K562 (cell line): ENCODE results near the gene MACF1. TPM values are rescaled to one million over a fixed set of nuclear protein-coding genes. Genes with fewer than 3 reads are reported as not detected.

Experiments used
- ATAC-seq: fragments of 200-7000 bp; cut with Tn5 transposase; 3 replicates; pipeline ENCODE4 v1.9.1; 2020; ENCODE audit warnings: moderate library complexity
- BruUV-seq: library from RNA; stranded (reverse); fragments of 400-500 nt; replicated peaks from 2 replicates; lab custom pipeline; 2021; lab: Mats Ljungman, UMichigan
- CTCF ChIA-PET: fragments of 300-600 bp; formaldehyde crosslinking; extraction: SDS; loops from one replicate; lab custom pipeline; 2021; ENCODE audit warnings: low intra/inter-chr PET ratio; lab: Yijun Ruan, JAX
- POLR2A ChIA-PET: fragments of 300-600, 350-650 bp; sonication (Branson Sonifier 250); formaldehyde crosslinking; extraction: SDS; loops from one replicate; lab custom pipeline; 2021; ENCODE audit warnings: antibody characterized with exemption, inconsistent platforms; lab: Yijun Ruan, JAX
- DNase-seq, 4 experiments: peaks; one replicate each; pipeline versions ENCODE4 v3.0.0 to v3.0.0-alpha.2; 2011 to 2018; ENCODE audit warnings: low spot score in 3 of 4, mixed read lengths in 3 of 4; ENCODE audit errors: extremely low read depth in 1 of 4
- FAIRE-seq: peaks from 2 replicates; lab custom pipeline; 2011; peaks lifted over from hg19 to GRCh38; lab: Jason Lieb, UNC
- H2AFZ ChIP-seq: 2 replicates; pipeline ENCODE4 v1.6.0; 2011; ENCODE audit warnings: low read depth, low read length, control low read depth, inconsistent platforms
- H3K27ac ChIP-seq: fragments of 200-600 bp; 3 replicates; pipeline ENCODE4 v1.8.0; 2011; ENCODE audit warnings: low read depth, mild to moderate bottlenecking, control low read depth, inconsistent platforms, low read length, moderate library complexity, mixed read lengths; ENCODE audit errors: extremely low read depth
- H3K27me3 ChIP-seq, 2 experiments: fragments of 300-600 bp in 1 of 2; 2 replicates in 1 of 2; 3 replicates in 1 of 2; pipeline versions ENCODE4 v1.6.0 to v1.8.0; 2011; ENCODE audit warnings: inconsistent platforms in 2 of 2, low read length in 2 of 2, mild to moderate bottlenecking in 1 of 2, mixed read lengths in 1 of 2, moderate library complexity in 1 of 2; ENCODE audit not compliant: control insufficient read depth in 2 of 2, insufficient read depth in 2 of 2
- H3K36me3 ChIP-seq: fragments of 300-600 bp; 3 replicates; pipeline ENCODE4 v1.8.0; 2011; ENCODE audit warnings: mild to moderate bottlenecking, low read length, inconsistent platforms; ENCODE audit not compliant: control insufficient read depth, insufficient read depth
- H3K4me1 ChIP-seq, 2 experiments: fragments of 200-600 bp in 1 of 2; replicated peaks in 1 of 2; 2 replicates in 1 of 2; 3 replicates in 1 of 2; pipeline versions ENCODE4 v1.5.1 to v1.8.0; 2011; ENCODE audit warnings: inconsistent platforms in 2 of 2, low read length in 2 of 2, mild to moderate bottlenecking in 1 of 2, mixed read lengths in 1 of 2, moderate library complexity in 1 of 2; ENCODE audit not compliant: control insufficient read depth in 2 of 2, insufficient read depth in 2 of 2
- H3K4me2 ChIP-seq: 2 replicates; pipeline ENCODE4 v1.6.1; 2011; ENCODE audit warnings: low read length, control low read depth, inconsistent platforms, mixed read lengths; ENCODE audit not compliant: insufficient read depth
- H3K4me3 ChIP-seq: fragments of 200-600 bp; sonication (generic), shearing (Covaris generic); 2 replicates; pipeline ENCODE4 v1.5.1; 2016; ENCODE audit warnings: control low read depth, inconsistent platforms
- H3K79me2 ChIP-seq: fragments of 200-600 bp; 3 replicates; pipeline ENCODE4 v1.8.0; 2011; ENCODE audit warnings: low read length, inconsistent platforms; ENCODE audit not compliant: control insufficient read depth, insufficient read depth
- H3K9ac ChIP-seq, 2 experiments: 2 replicates each; pipeline versions ENCODE4 v1.6.0 to v1.6.1; 2011; ENCODE audit warnings: low read depth in 2 of 2, low read length in 2 of 2, control low read depth in 1 of 2, inconsistent platforms in 1 of 2, mild to moderate bottlenecking in 1 of 2, mixed read lengths in 1 of 2; ENCODE audit not compliant: insufficient read depth in 1 of 2
- H3K9me1 ChIP-seq: one replicate; pipeline ENCODE4 v1.6.0; 2011; ENCODE audit warnings: inconsistent platforms, mild to moderate bottlenecking, low read length, moderate library complexity; ENCODE audit not compliant: control insufficient read depth, insufficient read depth
- H3K9me3 ChIP-seq: replicated peaks from 2 replicates; pipeline ENCODE4 v1.5.1; 2011; ENCODE audit warnings: low read depth, low read length, inconsistent platforms; ENCODE audit not compliant: control insufficient read depth, insufficient read depth
- H4K20me1 ChIP-seq: replicated peaks from 2 replicates; pipeline ENCODE4 v1.6.1; 2011; ENCODE audit warnings: low read length, inconsistent platforms, mixed read lengths; ENCODE audit not compliant: control insufficient read depth, insufficient read depth
- CCAR2 ChIP-seq: fragments of 200-400 bp; formaldehyde crosslinking; IDR thresholded peaks from 2 replicates; pipeline ENCODE4 v1.6.1; 2017; ENCODE audit warnings: mild to moderate bottlenecking, low read depth, low read length
- HDAC3 ChIP-seq: fragments of 450-650 bp; IDR thresholded peaks from 2 replicates; pipeline ENCODE4 v1.6.1; 2018; ENCODE audit warnings: borderline replicate concordance, mild to moderate bottlenecking, moderate library complexity; ENCODE audit not compliant: partially characterized antibody
- MEIS2 ChIP-seq: fragments of 450-650 bp; IDR thresholded peaks from 2 replicates; pipeline ENCODE4 v1.6.1; 2014; ENCODE audit warnings: mild to moderate bottlenecking; ENCODE audit not compliant: partially characterized antibody
- MXD1 ChIP-seq: fragments of 250-450 bp; sonication (Bioruptor Pico); IDR thresholded peaks from 2 replicates; pipeline ENCODE4 v1.8.0; 2021; ENCODE audit warnings: borderline replicate concordance, mild to moderate bottlenecking, moderate library complexity; ENCODE audit not compliant: poor library complexity, severe bottlenecking
- NFXL1 ChIP-seq: fragments of 450-650 bp; formaldehyde crosslinking; IDR thresholded peaks from 2 replicates; pipeline ENCODE4 v1.4.0; 2021; ENCODE audit warnings: mild to moderate bottlenecking
- PHB2 ChIP-seq: fragments of 450-650 bp; IDR thresholded peaks from 2 replicates; pipeline ENCODE4 v1.6.1; 2017; ENCODE audit warnings: low read depth
- PREB ChIP-seq: sonication (generic); formaldehyde crosslinking; IDR thresholded peaks from 2 replicates; pipeline ENCODE4 v1.8.1; 2023; ENCODE audit warnings: mild to moderate bottlenecking, missing genetic modification reagents
- SIN3B ChIP-seq: fragments of 450-650 bp; IDR thresholded peaks from 2 replicates; pipeline ENCODE4 v1.6.1; 2017; ENCODE audit warnings: low read depth, mild to moderate bottlenecking, moderate library complexity
- SMARCA4 ChIP-seq: fragments of 450-650 bp; IDR thresholded peaks from 2 replicates; pipeline ENCODE4 v1.6.1; 2016
- SNRNP70 ChIP-seq: fragments of 200-400 bp; formaldehyde crosslinking; optimal IDR thresholded peaks from 2 replicates; pipeline ENCODE3; 2017; ENCODE audit warnings: low read depth, low read length
- TCF7 ChIP-seq: sonication (generic); IDR thresholded peaks from 2 replicates; pipeline ENCODE4 v1.6.1; 2016; ENCODE audit warnings: antibody characterized with exemption, borderline replicate concordance
- TSC22D4 ChIP-seq: fragments of 450-650 bp; IDR thresholded peaks from 2 replicates; pipeline ENCODE4 v1.6.1; 2016; ENCODE audit warnings: missing genetic modification characterization, missing biosample characterization, control low read depth
- U2AF1 ChIP-seq: fragments of 200-400 bp; formaldehyde crosslinking; optimal IDR thresholded peaks from 2 replicates; pipeline ENCODE3; 2017; ENCODE audit warnings: mild to moderate bottlenecking, low read depth, low read length, moderate library complexity
- XRCC4 ChIP-seq: IDR thresholded peaks from one replicate; pipeline ENCODE4 v1.6.1; 2011; ENCODE audit not compliant: insufficient read depth, insufficient read length; ENCODE audit errors: extremely low read depth
- YY1 ChIP-seq, 3 experiments: IDR thresholded peaks; 2 replicates each; pipeline ENCODE4 v1.6.1; 2011; ENCODE audit warnings: low read length in 2 of 3, mild to moderate bottlenecking in 2 of 3, moderate library complexity in 2 of 3, borderline replicate concordance in 1 of 3, control low read depth in 1 of 3, low read depth in 1 of 3; ENCODE audit not compliant: insufficient read depth in 3 of 3, insufficient replicate concordance in 2 of 3, control insufficient read depth in 1 of 3, insufficient read length in 1 of 3; ENCODE audit errors: extremely low read depth in 1 of 3
- WGBS: fragments of 100-300 bp; shearing (Covaris generic); methylation state at CpG from one replicate; pipeline ENCODE4 v1.1.6; 2016; ENCODE audit warnings: low coverage, mixed read lengths; ENCODE audit not compliant: insufficient coverage; ENCODE audit errors: missing lambda C conversion rate; 5-methylcytosine and 5-hydroxymethylcytosine counted together
- in situ Hi-C: fragments of 300-500 bp; cut with MboI; formaldehyde crosslinking; loops from 4 replicates; pipeline ENCODE4 v1.15.0; 2018; ENCODE audit warnings: inconsistent platforms, mixed read lengths
- intact Hi-C: fragments of 100-400 bp; cut with micrococcal nuclease; formaldehyde crosslinking; loops from 2 replicates; pipeline ENCODE4 v1.14.2; 2022
- polyA plus RNA-seq, 8 experiments: library from polyadenylated mRNA; depleted of rRNA in 4 of 8; stranded (reverse) in 5 of 8; unstranded in 3 of 8; fragments of >200 nt; fragmentation: Nextera tagmentation in 2 of 8; fragmentation: Illumina TruSeq in 1 of 8; extraction: Ambion mirVana in 2 of 8; extraction: Trizol in 1 of 8; gene quantifications; 2 replicates each; pipeline versions ENCODE4 v1.2.1 to v1.2.3, GENCODE V29; 2011 to 2014; ENCODE audit warnings: inconsistent platforms in 1 of 8, missing spikeins in 1 of 8
- total RNA-seq, 7 experiments: library from RNA; depleted of rRNA in 6 of 7; stranded (reverse); fragments of >200 nt in 6 of 7; fragmentation: Illumina TruSeq in 2 of 7; extraction: Trizol in 2 of 7; gene quantifications; 2 replicates each; pipeline versions ENCODE4 v1.2.1 to v1.2.3, GENCODE V29; 2011 to 2021; ENCODE audit warnings: low replicate concordance in 1 of 7

The MACF1 gene
- total and polyA plus RNA-seq, 9 of the 15 experiments (the other 6 are each of a cell fraction or from before 2014, with no cell fraction given), result 13.2 to 232 (median 112) TPM

- in situ Hi-C loops, result no loop called here
Measured at GRCh38 chr1:39426346-39426745, 221.9 kb downstream of the MACF1 start.

GRCh38 chr1:39427374-39427773 is 222.9 kb downstream of the MACF1 start:
- no peaks in the 10 kb centered on the region for H4K20me1 ChIP-seq
- H3K9me3 ChIP-seq, result no peaks in the 10 kb centered on the region
- in situ Hi-C loops (no loop called here), intact Hi-C loops (no loop called here)
- no TSS peak for BruUV-seq
- no peak overlapping the region for H3K4me3 ChIP-seq
- POLR2A ChIA-PET, result no interaction called here
- no peak overlapping the region for H3K27ac ChIP-seq
- H2AFZ ChIP-seq, result no peak overlapping the region
- no peak overlapping the region for H3K4me2 ChIP-seq
- no peak for ATAC-seq
- no peaks in the 10 kb centered on the region for H3K4me1 ChIP-seq
- CTCF ChIA-PET, result no interaction called here
- no peaks in the 10 kb centered on the region for H3K27me3 ChIP-seq
- no peak overlapping the region for H3K9ac ChIP-seq
- no peaks in the 10 kb centered on the region for H3K9me1 ChIP-seq
- DNase-seq, result no peak
- no peak for FAIRE-seq
- 0 out of 3 replicates have a peak, but pooled peaks cover 2% of the 10 kb centered on the region for H3K79me2 ChIP-seq
- 89% methylated on average over 1 of the region's 1 CpG for WGBS
- H3K36me3 ChIP-seq, result peaks cover 94% of the 10 kb centered on the region
- no peak for TF ChIP-seq XRCC4
- TF ChIP-seq PREB (CRISPR knock-in tag), result no peak
- no peak for TF ChIP-seq SMARCA4
- TF ChIP-seq MXD1 (CRISPR knock-in tag), result no peak
- no peak for TF ChIP-seq TSC22D4 (tag)
- TF ChIP-seq NFXL1 (CRISPR knock-in tag), result no peak
- no peak for TF ChIP-seq SNRNP70
- no peak for TF ChIP-seq MEIS2
- no peak for TF ChIP-seq TCF7
- no peak for TF ChIP-seq SIN3B
- TF ChIP-seq YY1 (IDR thresholded peaks at IDR 0.05; ENCODE audit: borderline replicate concordance in 1 of 3, control insufficient read depth in 1 of 3, extremely low read depth in 1 of 3, insufficient read depth in 3 of 3, insufficient read length in 1 of 3, insufficient replicate concordance in 2 of 3, low read depth in 1 of 3, low read length in 2 of 3), result no peak

More at GRCh38 chr1:39426346-39426745, 221.9 kb downstream of the MACF1 start:
- no peak for DNase-seq
- Histone ChIP-seq H3K4me2 (no peak overlapping the region), H3K9me1 (no peaks in the 10 kb centered on the region), H4K20me1 (no peaks in the 10 kb centered on the region), H3K9ac (no peak overlapping the region), H3K27ac (no peak overlapping the region), H3K4me1 (no peaks in the 10 kb centered on the region), H3K36me3 (peaks cover 91% of the 10 kb centered on the region), H3K79me2 (0 out of 3 replicates have a peak, but pooled peaks cover 2% of the 10 kb centered on the region), H3K27me3 (no peaks in the 10 kb centered on the region), H3K4me3 (no peak overlapping the region), H2AFZ (no peak overlapping the region), H3K9me3 (no peaks in the 10 kb centered on the region)
- no peak for ATAC-seq
- ChIA-PET CTCF (no interaction called here), POLR2A (interaction anchor here (4.1 kb wide), 1 partner anchor 13 kb away, joined by 36 read pairs; no protein-coding TSS in a partner anchor)
- no TSS peak for BruUV-seq
- intact Hi-C loops, result no loop called here
- no peak for FAIRE-seq
- WGBS, result 100% methylated on average over 1 of the region's 1 CpG
- TF ChIP-seq CCAR2 (no peak), U2AF1 (no peak), PHB2 (no peak), HDAC3 (no peak)
